Neuron (in vitro differentiated cells): ENCODE data around the gene ARFGAP1.

ENCODE experiments used
- H2AFZ ChIP-seq: one replicate; pipeline ENCODE4 v1.6.1; 2013; ENCODE audit warnings: low read depth, mild to moderate bottlenecking, inconsistent platforms, low read length, moderate library complexity
- H3K27me3 ChIP-seq: one replicate; pipeline ENCODE4 v1.6.1; 2013; ENCODE audit warnings: low read length; ENCODE audit not compliant: insufficient read depth
- H3K36me3 ChIP-seq: one replicate; pipeline ENCODE4 v1.6.1; 2013; ENCODE audit warnings: low read length; ENCODE audit not compliant: insufficient read depth
- H3K4me1 ChIP-seq: one replicate; pipeline ENCODE4 v1.6.1; 2013; ENCODE audit warnings: low read length; ENCODE audit not compliant: insufficient read depth
- H3K4me3 ChIP-seq: 2 replicates; pipeline ENCODE4 v1.5.1; 2013; ENCODE audit warnings: mild to moderate bottlenecking, low read length, moderate library complexity
- H3K9me3 ChIP-seq: one replicate; pipeline ENCODE4 v1.6.1; 2013; ENCODE audit warnings: low read length

Gene ARFGAP1

DNA sequence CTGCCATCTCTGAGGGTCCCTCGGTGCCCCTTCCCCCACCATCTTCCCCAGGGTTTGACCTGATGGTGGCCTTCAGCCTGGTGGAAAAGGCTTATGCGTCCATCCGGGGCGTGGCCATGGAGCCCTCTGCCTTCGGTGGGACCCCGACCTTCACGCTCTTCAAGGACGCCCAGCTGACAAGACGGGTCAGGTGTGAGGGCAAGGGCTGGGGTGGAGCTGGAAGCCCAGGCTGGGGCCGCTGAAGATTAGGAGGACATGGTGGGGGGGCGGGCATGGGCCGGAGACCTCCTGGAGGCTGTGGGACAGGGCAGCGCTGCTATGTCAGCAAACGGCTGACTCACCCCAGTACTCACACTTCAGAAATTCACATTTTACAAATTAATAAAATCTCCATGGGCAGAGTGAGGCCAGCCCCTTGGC lies 43.9 kb downstream of the ARFGAP1 start:
- peaks cover 4% of the 10 kb centered on the region for H3K4me1 ChIP-seq

DNA sequence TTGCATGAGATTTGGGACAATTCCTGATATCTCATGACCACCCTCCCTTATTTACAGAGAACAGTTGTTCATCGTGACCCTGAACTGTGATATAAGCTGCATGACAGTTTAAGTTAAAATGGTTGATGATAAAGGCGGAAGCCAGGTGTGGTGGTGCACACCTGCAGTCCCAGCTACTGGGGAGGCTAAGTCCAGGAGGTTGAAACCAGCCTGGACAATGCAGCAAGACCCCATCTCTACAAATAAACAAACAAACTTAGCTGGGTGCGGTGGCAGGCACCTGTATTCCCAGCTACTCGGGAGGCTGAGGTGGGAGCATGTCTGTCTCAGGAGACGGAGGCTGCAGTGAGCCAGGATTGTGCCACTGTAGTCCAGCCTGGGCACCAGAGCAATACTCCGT lies 44.4 kb downstream of the ARFGAP1 start:
- H2AFZ ChIP-seq: no peak overlapping the region
- no peak overlapping the region for H3K4me3 ChIP-seq
- H3K4me1 ChIP-seq: peaks cover 4% of the 10 kb centered on the region
- peaks cover 23% of the 10 kb centered on the region for H3K27me3 ChIP-seq
- no peaks in the 10 kb centered on the region for H3K9me3 ChIP-seq
- no peaks in the 10 kb centered on the region for H3K36me3 ChIP-seq

More for the DNA sequence above, 43.9 kb downstream of the ARFGAP1 start:
- Histone ChIP-seq H3K4me3 (no peak overlapping the region), H3K9me3 (no peaks in the 10 kb centered on the region), H3K27me3 (peaks cover 25% of the 10 kb centered on the region), H3K36me3 (no peaks in the 10 kb centered on the region), H2AFZ (no peak overlapping the region)

GRCh38 chr20:63317601-63318291 lies 45.1 kb downstream of the ARFGAP1 start:
- H3K4me1 ChIP-seq: peaks cover 6% of the 10 kb centered on the region
- H3K4me3 ChIP-seq: no peak overlapping the region
- H3K36me3 ChIP-seq: no peaks in the 10 kb centered on the region
- no peaks in the 10 kb centered on the region for H3K9me3 ChIP-seq
- H2AFZ ChIP-seq: no peak overlapping the region
- H3K27me3 ChIP-seq: peaks cover 18% of the 10 kb centered on the region

DNA sequence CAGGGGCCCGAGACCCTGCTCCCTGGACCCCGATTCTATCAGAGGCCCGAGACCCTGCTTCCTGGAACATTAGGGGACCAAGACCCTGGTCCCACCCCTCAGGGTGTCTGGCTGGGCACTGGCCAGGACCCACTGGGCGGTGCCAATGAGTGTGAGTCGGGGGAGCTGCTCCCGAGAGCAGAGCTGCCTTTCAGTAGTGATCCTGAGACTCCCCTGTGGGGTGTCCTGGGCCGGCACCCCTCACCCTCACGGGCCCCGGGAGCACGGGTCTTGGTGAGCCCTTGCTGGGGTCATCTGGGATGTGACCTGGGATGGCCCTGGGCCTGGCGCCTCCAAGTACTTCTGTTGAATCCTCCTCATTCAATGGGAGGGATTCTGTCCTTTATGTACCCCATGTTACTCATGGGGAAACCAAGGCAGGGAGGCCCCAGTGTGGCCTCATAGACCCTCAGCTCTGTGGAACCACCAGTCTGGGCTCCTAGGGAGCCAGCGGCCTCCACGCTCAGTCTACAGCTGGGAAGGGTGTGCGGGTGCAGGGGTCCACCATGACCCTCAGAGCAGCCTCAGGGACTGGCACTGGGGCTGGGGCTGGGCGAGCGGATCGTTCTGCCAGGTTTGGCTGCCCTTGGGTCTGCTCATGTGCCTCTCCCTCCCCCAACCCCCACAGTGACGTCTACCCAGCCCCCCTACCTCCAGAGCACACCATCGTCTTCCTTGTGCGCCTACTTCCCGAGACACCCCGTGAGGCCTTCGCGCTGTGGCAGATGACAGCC lies 46.0 kb downstream of the ARFGAP1 start:
- Histone ChIP-seq H2AFZ (no peak overlapping the region), H3K27me3 (peaks cover 16% of the 10 kb centered on the region), H3K4me3 (no peak overlapping the region), H3K36me3 (no peaks in the 10 kb centered on the region), H3K9me3 (no peaks in the 10 kb centered on the region), H3K4me1 (peaks cover 10% of the 10 kb centered on the region)

GRCh38 chr20:63319164-63320040 lies 46.8 kb downstream of the ARFGAP1 start:
- Histone ChIP-seq H3K4me1 (peaks cover 10% of the 10 kb centered on the region), H2AFZ (no peak overlapping the region), H3K9me3 (peaks cover 2% of the 10 kb centered on the region), H3K36me3 (no peaks in the 10 kb centered on the region), H3K4me3 (no peak overlapping the region), H3K27me3 (peaks cover 16% of the 10 kb centered on the region)

DNA sequence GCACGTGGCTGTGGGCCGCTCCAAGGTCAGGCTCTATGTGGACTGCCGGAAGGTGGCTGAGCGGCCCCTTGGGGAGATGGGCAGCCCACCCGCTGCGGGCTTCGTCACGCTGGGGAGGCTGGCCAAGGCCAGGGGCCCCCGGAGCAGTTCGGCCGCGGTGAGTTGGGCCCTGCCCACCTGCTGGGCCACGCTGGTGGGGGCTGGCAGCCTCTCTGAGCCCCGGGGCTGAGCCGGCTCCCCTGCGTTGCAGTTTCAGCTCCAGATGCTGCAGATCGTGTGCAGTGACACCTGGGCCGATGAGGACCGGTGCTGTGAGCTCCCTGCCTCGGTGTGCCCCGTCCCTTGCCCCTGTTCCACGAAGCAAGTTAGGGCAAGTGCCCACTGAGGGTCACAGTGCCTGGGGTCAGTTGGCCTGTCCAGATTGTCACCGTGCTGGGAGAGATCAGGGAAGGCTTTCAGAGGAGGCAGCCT lies 47.5 kb downstream of the ARFGAP1 start:
- Histone ChIP-seq H3K4me1 (peaks cover 10% of the 10 kb centered on the region), H3K27me3 (peaks cover 16% of the 10 kb centered on the region), H3K9me3 (peaks cover 2% of the 10 kb centered on the region), H3K4me3 (no peak overlapping the region), H3K36me3 (no peaks in the 10 kb centered on the region), H2AFZ (no peak overlapping the region)

GRCh38 chr20:63320616-63321147 lies 48.1 kb downstream of the ARFGAP1 start:
- H3K9me3 ChIP-seq: peaks cover 2% of the 10 kb centered on the region
- H3K27me3 ChIP-seq: peaks cover 16% of the 10 kb centered on the region
- no peaks in the 10 kb centered on the region for H3K36me3 ChIP-seq
- no peak overlapping the region for H3K4me3 ChIP-seq
- peaks cover 10% of the 10 kb centered on the region for H3K4me1 ChIP-seq
- no peak overlapping the region for H2AFZ ChIP-seq

GRCh38 chr20:63321148-63321831 lies 48.7 kb downstream of the ARFGAP1 start:
- Histone ChIP-seq H3K9me3 (peaks cover 2% of the 10 kb centered on the region), H3K4me3 (no peak overlapping the region), H3K36me3 (no peaks in the 10 kb centered on the region), H2AFZ (no peak overlapping the region), H3K27me3 (peaks cover 16% of the 10 kb centered on the region), H3K4me1 (peaks cover 10% of the 10 kb centered on the region)

DNA sequence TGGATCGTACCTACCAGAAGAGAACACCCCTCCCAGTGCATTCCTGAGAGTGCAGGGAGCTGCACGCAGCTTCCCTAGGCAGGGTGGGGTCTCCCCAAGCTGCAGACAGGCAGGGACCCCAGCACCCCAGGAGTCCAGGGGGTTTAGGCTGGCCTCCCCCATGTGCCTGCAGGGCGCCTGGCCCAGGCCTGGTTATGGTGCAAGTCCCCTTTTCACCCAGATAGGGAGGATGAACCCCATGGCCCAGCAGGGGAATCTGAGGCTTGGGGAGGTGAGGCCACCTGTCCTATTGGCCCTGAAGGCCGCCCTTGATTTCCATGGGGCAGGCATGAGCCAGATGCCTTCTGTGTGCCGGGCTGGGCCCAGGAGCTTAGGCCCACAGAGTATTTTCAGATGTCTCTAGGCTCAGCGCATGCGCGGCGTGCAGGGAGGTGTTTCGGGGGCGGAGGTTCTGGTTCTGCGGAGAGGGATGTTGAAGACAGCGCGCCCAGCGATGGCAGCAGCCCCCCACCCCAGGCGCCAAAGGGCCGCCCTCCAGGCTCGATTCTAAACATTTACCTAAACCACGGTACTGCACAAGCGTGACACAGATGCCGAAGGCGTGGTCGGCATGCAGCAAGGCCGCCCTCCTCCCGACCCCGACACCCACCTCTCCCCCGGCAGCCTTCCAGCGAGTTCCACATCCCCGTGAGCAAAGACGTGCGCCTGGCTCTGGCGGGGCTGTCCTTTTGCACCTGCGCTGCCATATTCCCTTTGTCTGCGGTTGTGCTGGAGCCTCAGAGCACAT lies 49.7 kb downstream of the ARFGAP1 start:
- H3K4me3 ChIP-seq: no peak overlapping the region
- H2AFZ ChIP-seq: no peak overlapping the region
- H3K9me3 ChIP-seq: peaks cover 2% of the 10 kb centered on the region
- no peaks in the 10 kb centered on the region for H3K36me3 ChIP-seq
- H3K4me1 ChIP-seq: peaks cover 10% of the 10 kb centered on the region
- H3K27me3 ChIP-seq: peaks cover 13% of the 10 kb centered on the region

DNA sequence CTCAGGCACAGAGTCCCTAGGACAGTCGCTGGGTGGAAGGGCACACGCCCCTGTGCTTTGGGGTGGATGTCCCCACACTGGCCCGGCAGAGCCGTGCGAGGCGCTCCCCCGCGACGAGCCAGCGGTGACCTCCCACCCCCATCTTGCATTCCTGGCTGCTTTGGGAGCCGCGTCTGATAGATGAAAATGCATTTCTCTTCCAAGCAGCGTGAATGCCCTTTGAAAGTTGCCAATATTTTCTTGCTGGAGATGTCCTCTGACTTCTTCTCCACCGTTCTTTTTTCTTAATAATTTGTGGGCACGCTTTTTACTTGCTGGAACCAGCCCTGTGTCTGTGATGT lies 50.3 kb downstream of the ARFGAP1 start:
- Histone ChIP-seq H3K4me3 (no peak overlapping the region), H3K36me3 (no peaks in the 10 kb centered on the region), H2AFZ (no peak overlapping the region), H3K27me3 (peaks cover 13% of the 10 kb centered on the region), H3K4me1 (peaks cover 10% of the 10 kb centered on the region), H3K9me3 (peaks cover 2% of the 10 kb centered on the region)

DNA sequence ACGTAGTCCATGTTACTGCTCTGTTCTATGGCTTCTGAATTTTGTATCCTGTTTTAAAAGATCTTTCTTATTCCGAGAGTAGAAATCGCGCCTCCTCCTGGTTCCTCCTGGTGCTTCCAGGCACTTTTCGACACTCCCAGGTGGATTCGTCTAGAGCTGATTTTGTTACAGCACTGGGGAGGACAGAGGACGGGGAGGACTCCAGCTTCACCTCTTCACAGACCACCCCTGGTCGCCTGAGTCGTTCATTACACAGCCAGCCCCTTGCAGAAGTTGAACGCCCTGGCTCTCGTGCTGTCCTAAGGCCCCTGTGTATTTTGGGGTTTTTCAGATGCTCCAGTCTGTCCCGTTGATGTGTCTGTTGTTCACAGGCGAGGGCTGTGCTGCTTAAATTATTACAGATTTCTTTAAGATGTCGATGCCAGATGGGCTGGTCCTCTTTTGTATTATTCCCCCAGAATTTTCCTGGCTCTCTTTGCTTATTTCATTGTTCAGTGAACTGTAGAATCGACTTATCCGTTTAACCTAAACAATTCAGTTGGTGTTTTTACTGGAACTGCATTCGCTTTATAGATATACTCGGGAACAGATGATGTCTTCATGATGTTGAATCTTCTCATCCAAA lies 50.9 kb downstream of the ARFGAP1 start:
- peaks cover 2% of the 10 kb centered on the region for H3K9me3 ChIP-seq
- no peak overlapping the region for H2AFZ ChIP-seq
- H3K4me1 ChIP-seq: peaks cover 11% of the 10 kb centered on the region
- peaks cover 13% of the 10 kb centered on the region for H3K27me3 ChIP-seq
- no peak overlapping the region for H3K4me3 ChIP-seq
- H3K36me3 ChIP-seq: no peaks in the 10 kb centered on the region
